Measurements from ENCODE around the gene DUSP28. TPM values are rescaled to one million over a fixed set of nuclear protein-coding genes. Genes with fewer than 3 reads are reported as not detected.

The DUSP28 gene
- total and polyA plus RNA-seq, 2 of the 13 experiments (the other 11 are each of a cell fraction or from before 2014, with no cell fraction given): 5.2 to 8.6 TPM

DNA sequence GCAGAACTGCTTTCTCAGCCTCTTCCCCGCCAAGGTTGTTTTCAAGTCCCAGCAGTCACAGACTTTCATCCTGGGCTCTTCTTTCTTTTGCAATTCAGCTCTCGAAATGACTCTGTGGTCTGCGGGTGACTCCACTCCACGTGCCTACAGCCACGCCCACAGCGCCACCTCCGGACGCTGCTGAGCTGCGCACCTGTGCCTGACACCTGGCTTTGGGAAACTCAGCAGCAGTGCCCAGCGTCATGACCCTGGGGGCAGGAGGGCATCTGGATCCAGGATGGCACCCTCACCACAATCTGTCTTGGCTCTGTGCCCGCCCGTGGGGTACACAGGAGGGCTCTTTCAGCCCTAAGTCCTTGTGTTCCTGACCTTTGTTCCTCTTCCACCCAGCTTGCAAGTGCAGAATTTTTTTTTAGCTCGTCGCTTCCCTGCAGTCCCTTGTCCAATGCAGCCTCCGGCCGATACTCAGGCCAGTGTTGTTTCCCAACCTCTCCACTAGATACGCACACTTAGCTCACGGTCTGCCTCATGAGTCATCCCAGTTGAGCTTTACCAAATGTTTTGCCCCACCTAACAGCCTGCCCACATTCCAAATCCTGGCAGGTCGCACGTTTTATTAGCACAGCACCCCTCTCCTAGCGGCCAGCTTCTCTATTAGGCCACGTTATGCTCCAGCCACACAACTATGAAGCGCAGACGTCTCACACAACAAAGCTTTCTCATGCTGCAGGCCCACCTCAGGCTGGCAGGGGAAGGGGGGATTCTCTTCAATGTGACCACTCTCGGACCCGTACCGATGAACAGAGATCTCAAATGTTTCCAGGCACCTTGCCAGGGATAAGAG, 19.8 kb downstream of the DUSP28 start (continued):
- TF ChIP-seq ZNF772 (CRISPR knock-in tag; IDR thresholded peaks at IDR 0.05): peak; percentile 93; the same call in 1 of the 2 replicates
- peak; percentile 79 for TF ChIP-seq ZNF230 (CRISPR knock-in tag; IDR thresholded peaks at IDR 0.05)
- TF ChIP-seq ZNF484 (CRISPR knock-in tag; IDR thresholded peaks at IDR 0.05; ENCODE audit: borderline replicate concordance, low read depth): no peak
- peak; percentile 58 for TF ChIP-seq HOXA3 (CRISPR knock-in tag; IDR thresholded peaks at IDR 0.05)
- TF ChIP-seq, protein P1, sequence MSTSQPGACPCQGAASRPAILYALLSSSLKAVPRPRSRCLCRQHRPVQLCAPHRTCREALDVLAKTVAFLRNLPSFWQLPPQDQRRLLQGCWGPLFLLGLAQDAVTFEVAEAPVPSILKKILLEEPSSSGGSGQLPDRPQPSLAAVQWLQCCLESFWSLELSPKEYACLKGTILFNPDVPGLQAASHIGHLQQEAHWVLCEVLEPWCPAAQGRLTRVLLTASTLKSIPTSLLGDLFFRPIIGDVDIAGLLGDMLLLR (CRISPR knock-in tag; IDR thresholded peaks at IDR 0.05): peak; percentile 63; the same call in 1 of the 2 replicates
- peak; percentile 78; the same call in 1 of the 2 replicates for TF ChIP-seq MEF2D (CRISPR knock-in tag; IDR thresholded peaks at IDR 0.05)
- TF ChIP-seq ZNF143 (CRISPR knock-in tag; IDR thresholded peaks at IDR 0.05): no peak
- TF ChIP-seq, protein P2, sequence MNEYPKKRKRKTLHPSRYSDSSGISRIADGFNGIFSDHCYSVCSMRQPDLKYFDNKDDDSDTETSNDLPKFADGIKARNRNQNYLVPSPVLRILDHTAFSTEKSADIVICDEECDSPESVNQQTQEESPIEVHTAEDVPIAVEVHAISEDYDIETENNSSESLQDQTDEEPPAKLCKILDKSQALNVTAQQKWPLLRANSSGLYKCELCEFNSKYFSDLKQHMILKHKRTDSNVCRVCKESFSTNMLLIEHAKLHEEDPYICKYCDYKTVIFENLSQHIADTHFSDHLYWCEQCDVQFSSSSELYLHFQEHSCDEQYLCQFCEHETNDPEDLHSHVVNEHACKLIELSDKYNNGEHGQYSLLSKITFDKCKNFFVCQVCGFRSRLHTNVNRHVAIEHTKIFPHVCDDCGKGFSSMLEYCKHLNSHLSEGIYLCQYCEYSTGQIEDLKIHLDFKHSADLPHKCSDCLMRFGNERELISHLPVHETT (CRISPR knock-in tag; conservative IDR thresholded peaks at IDR 0.05): no peak; the same call in 1 of the 2 replicates
- TF ChIP-seq GFI1 (CRISPR knock-in tag; IDR thresholded peaks at IDR 0.05; ENCODE audit: borderline replicate concordance): no peak
- peak; percentile 85 for TF ChIP-seq ZNF788 (CRISPR knock-in tag; IDR thresholded peaks at IDR 0.05; ENCODE audit: borderline replicate concordance)
- TF ChIP-seq, protein P3, sequence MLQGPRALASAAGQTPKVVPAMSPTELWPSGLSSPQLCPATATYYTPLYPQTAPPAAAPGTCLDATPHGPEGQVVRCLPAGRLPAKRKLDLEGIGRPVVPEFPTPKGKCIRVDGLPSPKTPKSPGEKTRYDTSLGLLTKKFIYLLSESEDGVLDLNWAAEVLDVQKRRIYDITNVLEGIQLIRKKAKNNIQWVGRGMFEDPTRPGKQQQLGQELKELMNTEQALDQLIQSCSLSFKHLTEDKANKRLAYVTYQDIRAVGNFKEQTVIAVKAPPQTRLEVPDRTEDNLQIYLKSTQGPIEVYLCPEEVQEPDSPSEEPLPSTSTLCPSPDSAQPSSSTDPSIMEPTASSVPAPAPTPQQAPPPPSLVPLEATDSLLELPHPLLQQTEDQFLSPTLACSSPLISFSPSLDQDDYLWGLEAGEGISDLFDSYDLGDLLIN (CRISPR knock-in tag; IDR thresholded peaks at IDR 0.05; ENCODE audit: borderline replicate concordance): no peak
- no peak for TF ChIP-seq ZNF343 (CRISPR knock-in tag; IDR thresholded peaks at IDR 0.05)
- TF ChIP-seq, protein P4, sequence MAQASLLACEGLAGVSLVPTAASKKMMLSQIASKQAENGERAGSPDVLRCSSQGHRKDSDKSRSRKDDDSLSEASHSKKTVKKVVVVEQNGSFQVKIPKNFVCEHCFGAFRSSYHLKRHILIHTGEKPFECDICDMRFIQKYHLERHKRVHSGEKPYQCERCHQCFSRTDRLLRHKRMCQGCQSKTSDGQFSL (CRISPR knock-in tag; IDR thresholded peaks at IDR 0.05): no peak
- no peak for TF ChIP-seq TOPORS (CRISPR knock-in tag; IDR thresholded peaks at IDR 0.05)
- TF ChIP-seq MIXL1 (CRISPR knock-in tag; IDR thresholded peaks at IDR 0.05): no peak
- TF ChIP-seq ZNF253 (CRISPR knock-in tag; IDR thresholded peaks at IDR 0.05; ENCODE audit: borderline replicate concordance): peak; percentile 83; the same call in 1 of the 2 replicates
- TF ChIP-seq ZMYM3 (CRISPR knock-in tag; IDR thresholded peaks at IDR 0.05): 0 out of 2 replicates have a peak, but pooled peaks have one; percentile 28
- TF ChIP-seq BHLHE40 (IDR thresholded peaks at IDR 0.05; ENCODE audit: low read length): peak; percentile 90
- peak; percentile 68; the same call in 1 of the 2 replicates for TF ChIP-seq ZNF543 (CRISPR knock-in tag; IDR thresholded peaks at IDR 0.05)
- 0 out of 2 replicates have a peak, but pooled peaks have one; percentile 47 for TF ChIP-seq ZFP1 (CRISPR knock-in tag; IDR thresholded peaks at IDR 0.05)
- TF ChIP-seq NR2F1 (CRISPR knock-in tag; IDR thresholded peaks at IDR 0.05): peak in 1 of 2 experiments; percentile 48; a peak in 2 of 4 replicates
- TF ChIP-seq, protein P5, sequence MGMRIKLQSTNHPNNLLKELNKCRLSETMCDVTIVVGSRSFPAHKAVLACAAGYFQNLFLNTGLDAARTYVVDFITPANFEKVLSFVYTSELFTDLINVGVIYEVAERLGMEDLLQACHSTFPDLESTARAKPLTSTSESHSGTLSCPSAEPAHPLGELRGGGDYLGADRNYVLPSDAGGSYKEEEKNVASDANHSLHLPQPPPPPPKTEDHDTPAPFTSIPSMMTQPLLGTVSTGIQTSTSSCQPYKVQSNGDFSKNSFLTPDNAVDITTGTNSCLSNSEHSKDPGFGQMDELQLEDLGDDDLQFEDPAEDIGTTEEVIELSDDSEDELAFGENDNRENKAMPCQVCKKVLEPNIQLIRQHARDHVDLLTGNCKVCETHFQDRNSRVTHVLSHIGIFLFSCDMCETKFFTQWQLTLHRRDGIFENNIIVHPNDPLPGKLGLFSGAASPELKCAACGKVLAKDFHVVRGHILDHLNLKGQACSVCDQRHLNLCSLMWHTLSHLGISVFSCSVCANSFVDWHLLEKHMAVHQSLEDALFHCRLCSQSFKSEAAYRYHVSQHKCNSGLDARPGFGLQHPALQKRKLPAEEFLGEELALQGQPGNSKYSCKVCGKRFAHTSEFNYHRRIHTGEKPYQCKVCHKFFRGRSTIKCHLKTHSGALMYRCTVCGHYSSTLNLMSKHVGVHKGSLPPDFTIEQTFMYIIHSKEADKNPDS (CRISPR knock-in tag; IDR thresholded peaks at IDR 0.05): 0 out of 2 replicates have a peak, but pooled peaks have one; percentile 78
- no peak for TF ChIP-seq EED (CRISPR knock-in tag; IDR thresholded peaks at IDR 0.05)
- TF ChIP-seq SIN3B (IDR thresholded peaks at IDR 0.05; ENCODE audit: low read length): no peak
